GDM1 (cell line): ENCODE data around the gene OR2M4.
A peak's percentile ranks its signal among the peaks of the same experiment; 100 is the strongest.
"Not testable (repeated sequence)": the region's sequence is repeated elsewhere in the genome, so short reads cannot be mapped to it uniquely, and the experiment has no call there.

Experiments
- DNase-seq: peaks from one replicate; lab custom pipeline; 2025; lab: John Stamatoyannopoulos, UW

OR2M4 gene, protein sequence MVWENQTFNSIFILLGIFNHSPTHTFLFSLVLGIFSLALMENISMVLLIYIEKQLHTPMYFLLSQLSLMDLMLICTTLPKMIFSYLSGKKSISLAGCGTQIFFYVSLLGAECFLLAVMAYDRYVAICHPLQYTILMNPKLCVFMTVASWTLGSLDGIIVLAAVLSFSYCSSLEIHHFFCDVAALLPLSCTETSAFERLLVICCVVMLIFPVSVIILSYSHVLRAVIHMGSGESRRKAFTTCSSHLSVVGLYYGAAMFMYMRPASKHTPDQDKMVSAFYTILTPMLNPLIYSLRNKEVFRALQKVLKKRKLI

GRCh38 chr1:248231117-248231516, at the start of gene OR2M4:
TSS of gene OR2M4 (plus strand) at chr1:248231417. CDS start at chr1:248238929, 7,512 bp downstream.
- no peak for DNase-seq

- DNase-seq: no peak
Measured at GRCh38 chr1:248183996-248184395, 47.2 kb upstream of the OR2M4 start.

- DNase-seq: no peak
Measured at GRCh38 chr1:248187363-248187762, 43.9 kb upstream of the OR2M4 start.

GRCh38 chr1:248189026-248189425, 42.2 kb upstream of the OR2M4 start:
- no peak for DNase-seq

- no peak for DNase-seq
Measured at GRCh38 chr1:248194117-248194516, 37.1 kb upstream of the OR2M4 start.

- DNase-seq: no peak
Measured at GRCh38 chr1:248196965-248197364, 34.3 kb upstream of the OR2M4 start, which contains the start of gene OR2M3. TSS of gene OR2M3 (plus strand) at chr1:248197265. CDS start at chr1:248203068, 5,803 bp downstream.

- no peak for DNase-seq
Measured at GRCh38 chr1:248215880-248216279, 15.3 kb upstream of the OR2M4 start.

GRCh38 chr1:248225537-248225936, 5.7 kb upstream of the OR2M4 start:
- no peak for DNase-seq

GRCh38 chr1:248229360-248229908, 1.8 kb upstream of the OR2M4 start:
- DNase-seq: no peak

- no peak for DNase-seq
Measured at GRCh38 chr1:248239478-248239877, 8.3 kb downstream of the OR2M4 start.

- DNase-seq: peak; percentile 37
Measured at GRCh38 chr1:248243204-248243603, 12.0 kb downstream of the OR2M4 start.

- DNase-seq: not testable (repeated sequence)
Measured at GRCh38 chr1:248259309-248259708, 28.1 kb downstream of the OR2M4 start.

DNA sequence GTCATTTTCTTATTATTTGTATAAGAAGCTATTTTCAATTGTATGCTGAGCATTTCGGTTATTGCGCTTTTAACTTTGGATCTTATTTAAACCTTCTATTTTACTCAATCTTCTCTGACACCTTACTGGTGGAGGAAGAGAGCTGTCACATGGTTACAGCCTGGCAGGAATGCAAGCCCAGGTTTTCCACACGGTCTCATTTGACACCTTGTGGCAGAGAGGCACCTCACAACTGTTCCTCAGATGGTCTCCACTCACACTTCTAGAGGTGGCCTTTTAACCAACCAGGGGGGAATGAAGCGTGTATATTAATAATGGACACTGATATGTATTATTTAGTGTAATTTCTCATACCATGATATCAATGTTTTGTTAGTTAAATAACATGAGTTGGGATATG, 37.0 kb downstream of the OR2M4 start:
- no peak for DNase-seq

DNA sequence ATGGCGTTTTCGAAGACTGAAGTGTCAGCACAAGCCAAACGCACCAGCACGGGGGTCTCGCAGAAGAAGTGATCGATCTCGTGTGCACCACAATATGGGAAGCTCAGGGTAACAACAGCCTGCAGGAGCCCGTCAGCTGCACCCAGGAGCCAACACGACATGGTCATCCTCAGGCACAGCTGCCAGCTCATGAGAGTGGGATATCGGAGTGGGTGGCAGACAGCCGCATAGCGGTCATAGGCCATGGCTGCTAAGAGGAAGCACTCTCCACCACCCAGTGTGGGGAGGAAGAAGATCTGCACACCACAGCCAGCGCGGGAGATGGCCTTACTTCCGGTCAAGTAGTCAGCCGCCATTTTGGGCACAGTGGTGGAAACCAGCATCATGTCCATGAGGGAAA, 42.0 kb downstream of the OR2M4 start:
- not testable (repeated sequence) for DNase-seq

DNA sequence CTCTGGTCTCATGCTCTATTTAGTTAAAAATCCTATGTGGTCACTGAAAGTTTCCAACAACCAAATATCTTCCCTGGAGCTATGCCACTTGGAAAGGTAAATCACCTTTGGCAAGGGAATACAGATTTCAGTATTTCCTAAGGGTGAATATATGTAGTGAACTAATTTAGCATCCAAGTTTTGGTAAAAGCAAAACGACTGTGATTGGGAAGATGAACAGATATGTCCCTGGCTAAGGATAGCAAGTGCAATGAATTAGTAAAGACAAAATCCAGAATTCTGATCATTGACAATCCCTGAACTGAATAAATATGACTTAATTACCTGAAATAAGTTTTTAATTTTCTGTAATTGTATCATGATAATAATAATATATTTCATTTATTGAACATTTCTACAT, 46.7 kb downstream of the OR2M4 start, which contains the start of gene OR2T33:
TSS of gene OR2T33 (minus strand) at position 101 of the 400 bp plus-strand sequence. CDS start 4,162 bp downstream, outside the sequence.
- DNase-seq: no peak

DNA sequence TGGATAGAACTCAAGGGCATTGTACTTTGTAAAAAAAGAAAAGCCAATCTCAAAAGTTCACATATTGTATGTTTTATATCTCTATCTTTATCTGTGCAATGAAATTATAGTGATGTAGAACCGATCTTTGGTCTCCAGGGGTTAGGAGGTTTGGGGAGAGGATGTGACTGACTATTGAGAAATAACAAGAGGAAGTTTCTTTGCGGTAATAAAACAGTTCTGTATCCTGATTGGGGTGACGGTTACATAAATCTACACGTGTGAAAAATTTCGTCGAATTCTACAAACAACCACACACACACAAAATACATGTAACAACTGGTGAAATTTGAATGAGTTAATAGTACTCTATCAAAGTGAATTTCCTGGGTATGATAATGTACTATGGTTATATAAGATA, 57.2 kb downstream of the OR2M4 start:
- no peak for DNase-seq
